HG03060 (cell line): Measurements from ENCODE around the gene BBLN.
"Not testable (repeated sequence)": the region's sequence is repeated elsewhere in the genome, so short reads cannot be mapped to it uniquely, and the experiment has no call there.

Source experiments
- ATAC-seq: cut with Tn5 transposase; IDR thresholded peaks from one replicate; pipeline ENCODE4 v1.9.1; 2021; ENCODE audit warnings: low read depth, moderate number of reproducible peaks; ENCODE audit not compliant: unreplicated experiment

BBLN gene

DNA sequence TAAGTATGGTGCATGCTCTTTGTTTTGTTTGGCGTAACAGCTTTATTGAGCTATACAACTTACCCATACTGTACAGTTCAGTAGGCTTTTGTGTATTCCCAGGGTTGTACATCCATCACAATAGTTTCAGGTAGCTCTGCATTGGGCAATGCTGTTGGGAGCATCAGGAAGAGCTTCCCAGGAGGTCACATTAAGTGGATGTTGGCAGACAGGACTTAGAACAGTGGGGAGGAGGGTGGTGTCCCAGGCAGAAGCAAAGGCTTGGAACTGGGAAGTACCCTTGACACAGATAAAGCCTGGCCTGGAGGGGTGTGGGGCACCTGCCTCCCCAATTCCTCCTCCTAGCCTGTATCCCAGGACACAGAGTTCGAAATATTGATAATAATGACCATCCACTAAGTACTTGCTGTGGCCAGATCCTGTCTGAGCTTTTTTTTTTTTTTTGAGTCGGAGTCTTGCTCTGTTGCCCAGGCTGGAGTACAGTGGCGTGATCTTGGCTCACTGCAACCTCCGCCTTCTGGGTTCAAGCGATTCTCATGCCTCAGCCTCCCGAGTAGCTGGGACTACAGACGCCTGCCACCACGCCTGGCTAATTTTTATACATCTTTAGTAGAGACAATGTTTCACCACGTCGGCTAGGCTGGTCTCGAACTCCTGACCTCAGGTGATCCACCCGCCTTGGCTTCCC, 1.3 kb downstream of the BBLN start:
- ATAC-seq: no peak

GRCh38 chr9:128162215-128163026, 2.4 kb downstream of the BBLN start:
- no peak for ATAC-seq

- ATAC-seq: no peak
These were observed 3.0 kb downstream of the BBLN start for GRCh38 chr9:128163027-128163515.

- no peak for ATAC-seq
These were observed 3.6 kb downstream of the BBLN start for GRCh38 chr9:128163523-128164306.

GRCh38 chr9:128164307-128164885, 4.3 kb downstream of the BBLN start:
- no peak for ATAC-seq

DNA sequence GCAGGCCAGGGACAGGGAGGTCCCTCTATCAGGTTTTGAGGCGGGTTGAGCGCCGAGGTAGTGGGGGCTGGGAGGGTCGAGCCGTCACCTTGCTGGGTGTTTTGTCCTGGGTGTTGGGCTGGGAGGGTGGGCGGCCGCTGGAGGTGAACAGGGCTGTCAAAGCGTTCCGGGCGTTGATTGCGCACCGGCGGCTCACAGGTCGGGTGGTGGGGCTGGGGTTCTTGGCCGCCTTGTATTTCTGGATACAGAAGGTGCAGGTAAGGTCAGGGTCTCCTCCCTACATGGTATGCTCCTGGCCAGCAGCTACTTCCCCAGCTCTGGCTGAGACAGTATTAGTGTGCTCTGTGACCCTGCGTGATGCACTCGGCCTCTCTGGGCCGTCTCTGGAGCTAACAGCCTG, 6.1 kb downstream of the BBLN start:
- ATAC-seq: no peak

GRCh38 chr9:128167209-128167608, 7.1 kb downstream of the BBLN start:
- ATAC-seq: no peak

DNA sequence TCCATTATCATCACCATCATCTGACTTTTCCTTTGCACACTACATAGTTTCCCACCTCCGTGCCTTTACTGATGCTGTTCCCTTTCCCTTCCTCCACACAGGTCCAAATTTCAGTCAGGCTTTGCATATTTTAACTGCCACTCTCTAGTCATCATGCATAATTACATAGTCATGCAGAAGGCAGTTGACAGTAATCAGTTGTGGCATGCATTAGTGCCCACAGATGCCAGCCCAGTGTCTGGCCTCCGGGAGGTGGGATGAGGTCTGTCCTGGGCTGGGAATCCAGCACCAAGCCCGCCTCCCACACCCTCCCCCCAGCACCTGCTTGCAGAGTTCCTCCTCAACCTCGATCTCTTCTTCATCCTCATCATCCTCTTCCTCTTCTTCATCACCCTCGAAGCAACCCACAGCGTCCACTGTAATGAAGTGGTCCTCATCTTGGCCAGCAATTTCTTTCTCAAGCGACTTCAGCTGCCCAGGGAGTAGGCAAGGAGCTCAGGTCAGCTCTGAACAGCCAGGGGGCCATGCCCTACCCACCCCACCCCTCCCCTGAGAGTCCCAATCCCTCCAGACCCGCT, 8.8 kb downstream of the BBLN start:
- ATAC-seq: no peak

GRCh38 chr9:128169492-128169891, 9.4 kb downstream of the BBLN start:
- ATAC-seq: no peak

DNA sequence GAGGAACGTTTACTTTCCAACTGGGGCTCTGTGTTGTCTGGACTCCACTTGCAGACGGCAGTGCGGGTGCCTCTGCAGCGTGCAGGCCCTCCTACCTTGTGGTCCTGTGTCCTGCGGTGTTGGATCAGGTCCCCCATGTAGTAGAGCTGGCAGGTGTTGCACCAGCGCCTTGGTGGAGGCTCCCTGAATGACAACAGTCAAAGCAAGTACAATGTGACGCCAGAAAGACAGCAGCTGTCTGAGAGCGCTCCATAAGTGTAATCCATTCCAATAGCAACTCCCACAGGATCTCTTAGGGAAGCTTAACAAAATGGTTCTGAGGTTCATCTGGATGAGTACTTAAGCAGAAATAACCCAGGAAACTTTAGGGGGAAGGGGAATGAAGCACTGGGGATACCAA, 9.9 kb downstream of the BBLN start:
- ATAC-seq: no peak

DNA sequence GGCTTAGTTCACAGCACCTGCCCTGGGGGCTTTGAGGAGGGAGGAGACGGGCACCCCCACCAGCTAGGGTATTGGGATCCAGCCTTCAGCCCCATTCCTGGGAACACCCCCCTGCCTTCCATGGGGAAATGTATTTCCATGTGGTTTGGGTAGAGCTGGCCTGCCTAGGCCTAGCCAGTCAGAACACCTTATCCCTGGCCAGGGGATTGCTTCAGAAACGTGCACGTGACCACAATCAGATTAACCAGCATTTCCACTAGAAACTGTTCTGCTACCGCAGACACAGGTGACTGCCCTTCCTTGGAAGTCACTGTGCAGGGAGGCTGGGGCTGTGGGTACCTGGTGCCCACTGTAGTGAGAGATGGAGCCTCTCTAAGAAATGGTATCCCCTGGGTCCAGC, 14.0 kb downstream of the BBLN start:
- no peak for ATAC-seq

DNA sequence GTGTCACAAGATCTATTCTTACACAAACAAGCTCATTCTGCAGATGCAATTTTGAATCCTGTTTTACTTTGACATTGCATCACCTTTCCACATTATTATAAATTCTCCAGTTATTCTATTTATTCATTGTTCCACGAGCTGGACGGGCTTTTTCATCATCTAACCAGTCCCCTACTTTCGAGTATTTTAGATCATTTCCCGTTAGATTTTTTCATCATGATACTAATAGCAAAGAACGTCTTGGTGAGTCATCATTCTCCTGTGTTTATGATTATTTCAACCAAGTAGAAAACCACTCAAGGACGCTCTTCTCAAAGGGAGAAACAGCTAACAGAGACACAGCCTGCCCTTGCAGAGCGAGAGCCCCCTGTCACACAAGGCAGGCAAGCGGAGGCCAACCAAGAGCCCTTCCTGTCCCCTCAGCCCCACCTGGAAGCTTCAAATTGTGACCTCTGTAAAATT, 15.1 kb downstream of the BBLN start:
- ATAC-seq: no peak

- no peak for ATAC-seq
These were observed 15.7 kb downstream of the BBLN start for GRCh38 chr9:128175726-128176125.

GRCh38 chr9:128178806-128179431, 18.9 kb downstream of the BBLN start:
- no peak for ATAC-seq

DNA sequence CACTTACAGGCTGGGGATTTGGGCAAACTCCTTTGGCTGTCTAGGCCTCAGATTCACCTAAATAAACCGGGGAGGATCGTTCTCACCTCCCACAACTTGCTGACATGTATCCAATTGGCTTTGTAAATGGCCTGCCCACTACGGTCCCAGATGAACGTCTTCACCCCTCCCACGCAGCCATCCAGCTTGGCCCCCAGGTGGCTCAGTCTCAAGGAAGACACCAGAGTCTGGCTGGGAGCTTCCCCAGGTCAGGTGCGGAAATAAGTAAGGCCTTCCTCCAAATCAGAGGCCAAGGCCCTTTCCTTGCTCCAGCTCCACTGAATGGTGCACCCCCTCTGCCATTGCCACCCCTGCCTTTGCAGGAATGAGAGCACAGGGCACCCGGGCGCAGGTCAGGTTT, 19.9 kb downstream of the BBLN start:
- ATAC-seq: no peak

GRCh38 chr9:128180447-128180846, 20.4 kb downstream of the BBLN start:
- no peak for ATAC-seq

GRCh38 chr9:128181480-128181879, 21.4 kb downstream of the BBLN start:
- ATAC-seq: not testable (repeated sequence)

- no peak for ATAC-seq
These were observed 23.0 kb downstream of the BBLN start for GRCh38 chr9:128182893-128183588.
